PC-9 (cell line): ENCODE measurements around the gene KLHDC4. TPM values are rescaled to one million over a fixed set of nuclear protein-coding genes. Genes with fewer than 3 reads are reported as not detected.

Experiments
- BruUV-seq: library from RNA; stranded (reverse); fragments of 400-500 nt; replicated peaks from 2 replicates; lab custom pipeline; 2021; lab: Mats Ljungman, UMichigan
- CTCF ChIA-PET: fragments of 300-600 bp; sonication (Branson Sonifier 250); formaldehyde crosslinking; loops from one replicate; lab custom pipeline; 2022; ENCODE audit warnings: antibody characterized with exemption; lab: Charles Lee
- POLR2A ChIA-PET: fragments of 300-600 bp; sonication (Branson Sonifier 250); formaldehyde crosslinking; loops from one replicate; lab custom pipeline; 2022; ENCODE audit warnings: antibody characterized with exemption; ENCODE audit not compliant: unreplicated experiment; lab: Charles Lee
- DNase-seq, 2 experiments: peaks; one replicate each; pipeline versions ENCODE4 v3.0.0 to v3.0.0-alpha.2; 2015 to 2022; ENCODE audit warnings: mixed read lengths in 1 of 2
- H2AFZ ChIP-seq: fragments of 200-600 bp; sonication (generic); 2 replicates; pipeline ENCODE4 v1.8.1; 2017; ENCODE audit warnings: antibody characterized with exemption
- H3F3A ChIP-seq: fragments of 200-600 bp; sonication (generic); 2 replicates; pipeline ENCODE4 v1.8.1; 2017; ENCODE audit warnings: antibody characterized with exemption, mild to moderate bottlenecking, low read depth; ENCODE audit not compliant: insufficient read depth
- H3K27ac ChIP-seq: fragments of 200-600 bp; sonication (generic); 2 replicates; pipeline ENCODE4 v1.6.1; 2016; ENCODE audit warnings: mixed run types
- H3K27me3 ChIP-seq: fragments of 200-600 bp; sonication (generic); 2 replicates; pipeline ENCODE4 v1.6.1; 2016; ENCODE audit warnings: low read depth, mixed run types; ENCODE audit not compliant: insufficient read depth
- H3K36me3 ChIP-seq: fragments of 200-600 bp; sonication (generic); 2 replicates; pipeline ENCODE4 v1.6.1; 2016; ENCODE audit warnings: low read depth, mixed run types
- H3K4me1 ChIP-seq: fragments of 200-600 bp; sonication (generic); replicated peaks from 2 replicates; pipeline ENCODE4 v1.6.1; 2016; ENCODE audit warnings: mixed run types; ENCODE audit not compliant: insufficient read depth
- H3K4me2 ChIP-seq: fragments of 200-600 bp; sonication (generic); 2 replicates; pipeline ENCODE4 v1.6.1; 2017; ENCODE audit warnings: mixed run types
- H3K4me3 ChIP-seq: fragments of 200-600 bp; sonication (generic); 2 replicates; pipeline ENCODE4 v1.6.1; 2016; ENCODE audit warnings: mixed run types
- H3K79me2 ChIP-seq: fragments of 200-600 bp; sonication (generic); 2 replicates; pipeline ENCODE4 v1.6.1; 2017; ENCODE audit warnings: low read depth, mixed run types
- H3K9me2 ChIP-seq: fragments of 200-600 bp; sonication (generic); 2 replicates; pipeline ENCODE4 v1.8.1; 2017; ENCODE audit warnings: mild to moderate bottlenecking; ENCODE audit not compliant: insufficient read depth
- H3K9me3 ChIP-seq: fragments of 200-600 bp; sonication (generic); 2 replicates; pipeline ENCODE4 v1.8.1; 2016; ENCODE audit warnings: low read depth; ENCODE audit not compliant: insufficient read depth
- H4K20me1 ChIP-seq: fragments of 200-600 bp; sonication (generic); 2 replicates; pipeline ENCODE4 v1.8.1; 2017; ENCODE audit not compliant: insufficient read depth
- EZH2 ChIP-seq: fragments of 200-600 bp; sonication (generic); IDR thresholded peaks from 2 replicates; pipeline ENCODE4 v1.8.0; 2017; ENCODE audit warnings: antibody characterized with exemption, low read depth
- intact Hi-C: fragments of 100-400 bp; cut with micrococcal nuclease; formaldehyde crosslinking; loops from one replicate; pipeline ENCODE4 v1.10.0; 2022; ENCODE audit not compliant: unreplicated experiment
- total RNA-seq: library from RNA; stranded (reverse); gene quantifications from 2 replicates; pipeline ENCODE4 v1.2.3, GENCODE V29; 2021
- TF ChIP-seq, protein P1 (sequence below): fragments of 200-600 bp; sonication (generic); conservative IDR thresholded peaks from 2 replicates; pipeline ENCODE4 v1.6.1; 2017; ENCODE audit warnings: mixed run types, antibody characterized with exemption, mild to moderate bottlenecking, moderate library complexity

KLHDC4 gene
- total RNA-seq, 1 experiment from 2014 or later = 66.5 TPM

- Histone ChIP-seq H2AFZ (no peak overlapping the region), H3K27ac (no peak overlapping the region), H3K27me3 (no peaks in the 10 kb centered on the region), H3K4me1 (no peaks in the 10 kb centered on the region), H3K9me2 (no peaks in the 10 kb centered on the region), H3K4me3 (no peak overlapping the region), H4K20me1 (peaks cover 19% of the 10 kb centered on the region), H3K79me2 (no peaks in the 10 kb centered on the region), H3K36me3 (peaks cover 3% of the 10 kb centered on the region; the same call in 1 of the 2 replicates), H3K9me3 (no peaks in the 10 kb centered on the region), H3K4me2 (no peak overlapping the region), H3F3A (no peaks in the 10 kb centered on the region)
- TF ChIP-seq, protein P1, sequence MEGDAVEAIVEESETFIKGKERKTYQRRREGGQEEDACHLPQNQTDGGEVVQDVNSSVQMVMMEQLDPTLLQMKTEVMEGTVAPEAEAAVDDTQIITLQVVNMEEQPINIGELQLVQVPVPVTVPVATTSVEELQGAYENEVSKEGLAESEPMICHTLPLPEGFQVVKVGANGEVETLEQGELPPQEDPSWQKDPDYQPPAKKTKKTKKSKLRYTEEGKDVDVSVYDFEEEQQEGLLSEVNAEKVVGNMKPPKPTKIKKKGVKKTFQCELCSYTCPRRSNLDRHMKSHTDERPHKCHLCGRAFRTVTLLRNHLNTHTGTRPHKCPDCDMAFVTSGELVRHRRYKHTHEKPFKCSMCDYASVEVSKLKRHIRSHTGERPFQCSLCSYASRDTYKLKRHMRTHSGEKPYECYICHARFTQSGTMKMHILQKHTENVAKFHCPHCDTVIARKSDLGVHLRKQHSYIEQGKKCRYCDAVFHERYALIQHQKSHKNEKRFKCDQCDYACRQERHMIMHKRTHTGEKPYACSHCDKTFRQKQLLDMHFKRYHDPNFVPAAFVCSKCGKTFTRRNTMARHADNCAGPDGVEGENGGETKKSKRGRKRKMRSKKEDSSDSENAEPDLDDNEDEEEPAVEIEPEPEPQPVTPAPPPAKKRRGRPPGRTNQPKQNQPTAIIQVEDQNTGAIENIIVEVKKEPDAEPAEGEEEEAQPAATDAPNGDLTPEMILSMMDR = no peak
- no peak for TF ChIP-seq EZH2
- BruUV-seq = no TSS peak
- ChIA-PET POLR2A (no interaction called here), CTCF (no interaction called here)
- no peak for DNase-seq
- intact Hi-C loops = no loop called here
These were observed 56.7 kb downstream of the KLHDC4 start for GRCh38 chr16:87708881-87709638.

DNA sequence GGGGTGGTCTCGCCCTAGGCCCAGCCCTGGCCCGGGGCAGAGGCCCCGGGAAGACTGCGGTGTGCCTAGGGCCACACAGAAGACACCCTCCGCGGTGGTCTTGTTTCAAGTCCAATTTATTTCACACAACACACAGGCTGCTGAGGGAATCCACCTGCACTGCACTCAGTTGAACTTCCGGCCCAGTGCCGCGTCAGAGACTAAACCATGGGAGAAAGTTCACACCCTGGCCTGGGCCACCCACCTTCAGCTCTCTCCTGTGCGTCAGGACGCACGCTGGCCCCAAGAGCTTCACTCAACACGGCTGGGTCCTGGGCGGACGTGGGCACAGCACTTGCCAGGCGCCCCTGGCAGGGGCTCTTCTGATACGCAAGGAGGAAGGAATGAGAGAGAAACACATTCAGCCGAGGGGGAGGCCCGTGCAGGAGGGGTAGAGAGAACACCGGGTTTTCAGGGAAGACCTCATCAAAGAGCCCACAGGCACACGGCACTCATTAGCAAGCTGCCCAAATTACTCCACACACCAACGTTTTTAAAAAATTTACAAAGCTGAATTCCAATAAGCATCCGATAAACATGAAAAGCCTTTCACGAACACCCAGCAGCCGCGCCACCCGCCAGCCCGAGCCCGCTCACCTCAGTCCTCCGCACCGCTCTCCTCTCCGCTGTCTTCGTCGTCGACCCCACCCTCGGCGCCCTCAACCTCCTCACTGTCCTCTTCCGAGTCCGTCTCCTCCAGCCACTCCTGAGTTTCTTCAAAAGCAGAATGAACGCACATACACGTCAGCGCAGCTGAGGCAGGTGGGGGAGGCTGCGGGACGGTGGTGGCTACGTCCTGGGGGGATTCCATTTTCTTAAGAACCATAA lies 57.8 kb downstream of the KLHDC4 start:
- no peak overlapping the region for H3K27ac ChIP-seq
- H3K4me2 ChIP-seq = no peak overlapping the region
- TF ChIP-seq, protein P1 = no peak
- TF ChIP-seq EZH2 = no peak
- CTCF ChIA-PET = no interaction called here
- BruUV-seq = no TSS peak
- H3K9me2 ChIP-seq = no peaks in the 10 kb centered on the region
- no peak overlapping the region for H2AFZ ChIP-seq
- POLR2A ChIA-PET = no interaction called here
- intact Hi-C loops = no loop called here
- no peak for DNase-seq
- no peaks in the 10 kb centered on the region for H3K27me3 ChIP-seq
- H3K9me3 ChIP-seq = no peaks in the 10 kb centered on the region
- H3K79me2 ChIP-seq = no peaks in the 10 kb centered on the region
- H4K20me1 ChIP-seq = peaks cover 19% of the 10 kb centered on the region
- H3K4me3 ChIP-seq = no peak overlapping the region
- H3K4me1 ChIP-seq = no peaks in the 10 kb centered on the region
- peaks cover 3% of the 10 kb centered on the region; the same call in 1 of the 2 replicates for H3K36me3 ChIP-seq
- no peaks in the 10 kb centered on the region for H3F3A ChIP-seq

DNA sequence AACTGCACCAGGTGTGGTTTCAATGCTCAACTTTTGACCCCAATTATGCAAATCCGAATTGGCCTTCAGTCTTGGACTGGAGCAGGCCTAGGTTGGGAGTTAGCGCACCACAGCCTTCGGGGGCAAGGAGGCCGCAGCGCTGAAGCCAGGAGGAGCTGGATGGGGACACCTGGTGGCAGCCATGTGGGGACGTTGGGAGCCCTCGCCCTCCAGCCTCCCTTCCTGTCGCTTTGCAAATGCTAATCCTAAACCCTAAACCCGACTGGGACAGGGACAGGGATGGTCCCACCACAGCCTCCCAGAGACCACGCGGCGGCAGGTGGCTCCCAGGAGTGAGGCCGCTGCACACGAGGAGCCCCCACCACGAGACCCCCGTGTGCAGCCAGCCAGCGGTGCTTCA lies 58.7 kb downstream of the KLHDC4 start:
- Histone ChIP-seq H3K9me3 (no peaks in the 10 kb centered on the region), H3F3A (no peaks in the 10 kb centered on the region), H3K79me2 (no peaks in the 10 kb centered on the region), H3K4me3 (no peak overlapping the region), H4K20me1 (peaks cover 14% of the 10 kb centered on the region; the same call in 1 of the 2 replicates), H2AFZ (no peak overlapping the region), H3K9me2 (no peaks in the 10 kb centered on the region), H3K4me1 (no peaks in the 10 kb centered on the region), H3K27ac (no peak overlapping the region), H3K4me2 (no peak overlapping the region), H3K36me3 (peaks cover 7% of the 10 kb centered on the region; the same call in 1 of the 2 replicates), H3K27me3 (no peaks in the 10 kb centered on the region)
- intact Hi-C loops = no loop called here
- ChIA-PET POLR2A (no interaction called here), CTCF (no interaction called here)
- DNase-seq = no peak
- TF ChIP-seq, protein P1 = no peak
- no peak for TF ChIP-seq EZH2
- BruUV-seq = no TSS peak
